Endometrium (tissue), 2 donors: ENCODE data around the gene TNFRSF9.

ENCODE experiments used
- FAIRE-seq: peaks from 2 replicates; lab custom pipeline; 2012; peaks lifted over from hg19 to GRCh38; lab: Jason Lieb, UNC
- donor health status: control.
- donor health status: control.

Gene TNFRSF9

DNA sequence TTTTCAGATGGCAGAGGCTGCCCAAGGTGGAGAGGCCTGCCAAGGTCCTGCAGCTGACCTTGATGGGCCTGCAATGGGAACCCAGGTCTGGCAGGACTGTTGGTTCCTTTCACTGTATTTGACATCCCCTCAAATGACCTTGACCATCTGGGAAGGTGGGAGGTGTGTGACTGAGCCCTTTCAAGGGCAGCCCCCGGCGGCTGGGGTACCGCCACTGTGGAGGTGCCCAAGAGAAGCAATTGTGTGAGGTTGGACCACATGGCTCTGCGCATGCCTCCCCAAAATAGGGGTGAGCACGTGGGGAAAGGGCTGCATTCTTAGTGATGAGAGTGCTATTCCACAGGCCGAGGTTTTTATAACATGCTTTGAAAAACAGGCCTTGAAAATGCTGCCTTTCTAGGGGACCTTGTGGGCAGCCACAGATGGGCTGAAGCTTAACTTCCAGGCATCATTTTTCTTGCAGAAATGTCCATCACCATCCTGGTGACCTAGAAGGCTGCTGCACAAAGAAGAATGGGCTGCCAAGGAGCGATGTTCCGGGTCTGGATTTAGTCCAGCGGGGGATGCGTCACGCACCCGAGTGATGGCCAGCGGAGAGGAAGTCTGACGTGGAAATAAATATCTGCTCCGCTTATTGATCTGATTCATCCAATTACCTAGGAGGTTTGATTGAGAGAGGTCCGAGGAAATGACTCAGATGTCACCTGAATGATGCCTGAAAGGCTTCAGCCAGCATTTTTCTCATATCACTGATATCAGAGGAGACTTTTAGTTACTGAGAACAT is 71.3 kb downstream of the TNFRSF9 start:
- no peak for FAIRE-seq

GRCh38 chr1:7868070-7868780 is 72.4 kb downstream of the TNFRSF9 start:
- FAIRE-seq: no peak

DNA sequence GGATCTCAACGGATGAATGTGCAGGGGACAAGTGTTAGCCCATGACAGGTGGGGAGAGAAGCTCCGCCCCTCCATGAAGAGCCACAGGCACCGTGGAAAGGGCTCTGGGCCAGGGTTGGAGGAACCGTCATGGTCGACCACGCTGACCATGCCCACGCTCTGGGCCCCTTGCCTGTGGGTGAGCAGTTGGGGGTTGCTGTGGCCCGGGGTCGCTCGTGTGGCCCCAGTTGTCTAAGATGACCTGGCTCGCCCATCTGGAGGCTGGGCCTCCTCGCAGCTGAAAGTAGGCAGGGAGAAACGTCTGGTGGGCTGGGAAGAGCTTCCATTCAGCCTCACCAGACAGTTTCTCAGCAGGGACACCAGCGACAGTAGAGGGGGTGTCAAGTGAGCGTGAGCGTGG is 74.7 kb downstream of the TNFRSF9 start:
- no peak for FAIRE-seq
